Sigmoid colon (tissue), 7 donors: ENCODE data around the gene HOXA5. TPM values are rescaled to one million over a fixed set of nuclear protein-coding genes. Genes with fewer than 3 reads are reported as not detected.

ENCODE experiments used
- DNase-seq: peaks from one replicate; pipeline ENCODE4 v3.0.0-alpha.2; 2019
- H3K27ac ChIP-seq, 4 donors: fragments of 200-600 bp; sonication (generic); one replicate each; pipeline ENCODE4 v1.5.1; 2016 to 2019; ENCODE audit warnings: mild to moderate bottlenecking in 1 of 4
- H3K27me3 ChIP-seq, 3 donors: fragments of 200-600 bp; sonication (generic); one replicate each; pipeline ENCODE4 v1.5.1; 2019; ENCODE audit warnings: mild to moderate bottlenecking in 1 of 3
- H3K36me3 ChIP-seq, 4 donors: fragments of 200-600 bp; sonication (generic); one replicate each; pipeline ENCODE4 v1.5.1; 2016 to 2019
- H3K4me1 ChIP-seq, 4 donors: fragments of 200-600 bp; sonication (generic); one replicate each; pipeline ENCODE4 v1.5.1; 2017 to 2019
- H3K4me3 ChIP-seq, 4 donors: fragments of 200-600 bp; sonication (generic); one replicate each; pipeline ENCODE4 v1.5.1; 2017 to 2019; ENCODE audit warnings: mild to moderate bottlenecking in 2 of 4, moderate library complexity in 1 of 4
- H3K9me3 ChIP-seq, 4 donors: fragments of 200-600 bp in 3 of 4; sonication (generic) in 3 of 4; one replicate each; pipeline versions ENCODE4 v1.5.1 to v1.6.1; 2013 to 2019
- CTCF ChIP-seq, 4 experiments: fragments of 450-650 bp in 3 of 4; fragments of 200-600 bp in 1 of 4; IDR thresholded peaks; one replicate each; pipeline ENCODE4 v1.5.1; 2016 to 2019; ENCODE audit warnings: antibody characterized with exemption in 4 of 4, mild to moderate bottlenecking in 3 of 4, moderate library complexity in 2 of 4
- EP300 ChIP-seq, 4 donors: sonication (generic); formaldehyde crosslinking; IDR thresholded peaks; one replicate each; pipeline ENCODE4 v1.6.1; 2017; ENCODE audit warnings: antibody characterized with exemption in 4 of 4
- POLR2A ChIP-seq, 2 donors: fragments of 450-650 bp; IDR thresholded peaks; one replicate each; pipeline ENCODE4 v1.6.1; 2016; ENCODE audit warnings: antibody characterized with exemption in 2 of 2, mild to moderate bottlenecking in 2 of 2, moderate library complexity in 2 of 2
- POLR2AphosphoS5 ChIP-seq, 4 donors: sonication (generic); formaldehyde crosslinking; IDR thresholded peaks; one replicate each; pipeline ENCODE4 v1.6.1; 2017; ENCODE audit warnings: antibody characterized with exemption in 4 of 4
- WGBS, 2 donors: extraction: QIAGEN DNeasy Blood & Tissue Kit; methylation state at CpG; one replicate each; pipeline ENCODE4 v1.1.7; 2013; 5-methylcytosine and 5-hydroxymethylcytosine counted together
- intact Hi-C: fragments of 100-400 bp; cut with DNase I; formaldehyde crosslinking; loops from one replicate; pipeline ENCODE4 v1.15.1; 2023
- polyA plus RNA-seq, 3 donors: library from polyadenylated mRNA; stranded (reverse); fragments of 200-250 nt; gene quantifications; one replicate each; pipeline ENCODE4 v1.2.3, GENCODE V29; 2013
- total RNA-seq, 4 donors: library from RNA; depleted of rRNA; stranded (reverse); fragments of >200 nt; gene quantifications; one replicate each; pipeline ENCODE4 v1.1.0, GENCODE V29; 2016
- donor health status: healthy with polysubstance abuse.
- donor health status: Bipolar disorder and iron deficiency.
- donor health status: healthy.

The HOXA5 gene
- total and polyA plus RNA-seq, 7 donors: 3.2 to 14.3 (median 10.2) TPM

- intact Hi-C loops: no loop called here
- Histone ChIP-seq H3K27ac (peak overlapping the region in 3 of 4 donors; percentile 97 to 98 (median 98)), H3K4me3 (peak overlapping the region; percentile 47 to 85 (median 82)), H3K36me3 (no peaks in the 10 kb centered on the region), H3K9me3 (no peaks in the 10 kb centered on the region), H3K27me3 (no peaks in the 10 kb centered on the region), H3K4me1 (peaks cover 0 to 40% (median 26%) of the 10 kb centered on the region in 4 donors)
- DNase-seq: no peak
- 4 to 22% methylated on average over 11 of the region's 11 CpGs for WGBS, 2 donors
- TF ChIP-seq CTCF (IDR thresholded peaks at IDR 0.05) (no peak), POLR2A (IDR thresholded peaks at IDR 0.05) (no peak), POLR2AphosphoS5 (IDR thresholded peaks at IDR 0.05) (no peak), EP300 (IDR thresholded peaks at IDR 0.05) (no peak)
Measured at GRCh38 chr7:27170426-27171324, 27.2 kb upstream of the HOXA5 start.

GRCh38 chr7:27169658-27170425 lies 26.4 kb upstream of the HOXA5 start:
- WGBS, 2 donors: 1% methylated on average over 46 of the region's 46 CpGs
- intact Hi-C loops: loop anchor here (5.0 kb wide), 2 partner anchors 68 to 1313 kb away; partner anchors contain the start of gene HOXA2
- Histone ChIP-seq H3K9me3 (no peaks in the 10 kb centered on the region), H3K4me3 (peak overlapping the region; percentile 47 to 85 (median 82)), H3K27me3 (no peaks in the 10 kb centered on the region), H3K36me3 (no peaks in the 10 kb centered on the region), H3K27ac (peak overlapping the region in 3 of 4 donors; percentile 97 to 98 (median 98)), H3K4me1 (peaks cover 0 to 31% (median 20%) of the 10 kb centered on the region in 4 donors)
- DNase-seq: peak; percentile 69
- no peak for TF ChIP-seq EP300 (IDR thresholded peaks at IDR 0.05)
- TF ChIP-seq POLR2A (IDR thresholded peaks at IDR 0.05): no peak
- peak in 2 of 4 donors; percentile 2 to 12 for TF ChIP-seq POLR2AphosphoS5 (IDR thresholded peaks at IDR 0.05)
- TF ChIP-seq CTCF (IDR thresholded peaks at IDR 0.05): no peak

- WGBS, 2 donors: 4 to 6% methylated on average over 25 of the region's 25 CpGs
- Histone ChIP-seq H3K27me3 (no peaks in the 10 kb centered on the region), H3K4me1 (peaks cover 0 to 31% (median 17%) of the 10 kb centered on the region in 4 donors), H3K27ac (peak overlapping the region in 3 of 4 donors; percentile 97 to 98 (median 98)), H3K36me3 (no peaks in the 10 kb centered on the region), H3K9me3 (no peaks in the 10 kb centered on the region), H3K4me3 (peak overlapping the region; percentile 47 to 85 (median 82))
- intact Hi-C loops: loop anchor here (5.0 kb wide), 2 partner anchors 66 to 1311 kb away; partner anchors contain the start of gene HOXA2
- peak; percentile 89 for DNase-seq
- TF ChIP-seq CTCF (IDR thresholded peaks at IDR 0.05) (no peak), POLR2AphosphoS5 (IDR thresholded peaks at IDR 0.05) (peak in 3 of 4 donors; percentile 9 to 39 (median 18)), EP300 (IDR thresholded peaks at IDR 0.05) (no peak), POLR2A (IDR thresholded peaks at IDR 0.05) (no peak)
Measured at GRCh38 chr7:27168265-27168947, 24.9 kb upstream of the HOXA5 start.

- H3K27ac ChIP-seq: peak overlapping the region in 3 of 4 donors; percentile 97 to 98 (median 98)
- H3K9me3 ChIP-seq: no peaks in the 10 kb centered on the region
- TF ChIP-seq CTCF (IDR thresholded peaks at IDR 0.05) (no peak), POLR2AphosphoS5 (IDR thresholded peaks at IDR 0.05) (no peak), EP300 (IDR thresholded peaks at IDR 0.05) (no peak), POLR2A (IDR thresholded peaks at IDR 0.05) (no peak)
- no peaks in the 10 kb centered on the region for H3K27me3 ChIP-seq
- peak; percentile 60 for DNase-seq
- 3 to 13% methylated on average over 4 of the region's 4 CpGs for WGBS, 2 donors
- H3K36me3 ChIP-seq: no peaks in the 10 kb centered on the region
- peaks cover 0 to 32% (median 19%) of the 10 kb centered on the region in 4 donors for H3K4me1 ChIP-seq
- peak overlapping the region; percentile 47 to 85 (median 82) for H3K4me3 ChIP-seq
- intact Hi-C loops: loop anchor here (5.0 kb wide), 2 partner anchors 66 to 1311 kb away; partner anchors contain the start of gene HOXA2
Measured at GRCh38 chr7:27167916-27168264, 24.4 kb upstream of the HOXA5 start.
